HG03521 (cell line): Measurements from ENCODE around the gene GLCE.
"Not testable (repeated sequence)": the region's sequence is repeated elsewhere in the genome, so short reads cannot be mapped to it uniquely, and the experiment has no call there.

Source experiments
- ATAC-seq: cut with Tn5 transposase; IDR thresholded peaks from one replicate; pipeline ENCODE4 v1.9.1; 2021; ENCODE audit warnings: mild to moderate bottlenecking, moderate library complexity; ENCODE audit not compliant: unreplicated experiment

GLCE gene

DNA sequence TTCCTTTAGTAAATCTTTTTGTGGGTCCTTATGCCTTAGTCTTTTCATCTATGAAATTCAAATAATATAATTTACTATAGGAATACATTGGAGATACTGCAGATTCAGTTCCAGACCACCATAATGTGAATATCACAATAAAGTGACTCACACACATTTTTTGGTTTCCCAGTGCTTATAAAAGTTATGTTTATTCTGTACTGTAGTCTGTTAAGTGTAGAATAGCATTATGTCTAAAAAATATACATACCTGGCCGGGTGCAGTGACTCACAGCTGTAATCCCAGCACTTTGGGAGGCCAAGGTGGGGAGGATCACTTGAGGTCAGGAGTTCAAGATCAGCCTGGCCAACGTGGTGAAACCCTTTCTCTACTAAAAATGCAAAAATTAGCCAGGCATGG, 84.4 kb downstream of the GLCE start:
- ATAC-seq = no peak

DNA sequence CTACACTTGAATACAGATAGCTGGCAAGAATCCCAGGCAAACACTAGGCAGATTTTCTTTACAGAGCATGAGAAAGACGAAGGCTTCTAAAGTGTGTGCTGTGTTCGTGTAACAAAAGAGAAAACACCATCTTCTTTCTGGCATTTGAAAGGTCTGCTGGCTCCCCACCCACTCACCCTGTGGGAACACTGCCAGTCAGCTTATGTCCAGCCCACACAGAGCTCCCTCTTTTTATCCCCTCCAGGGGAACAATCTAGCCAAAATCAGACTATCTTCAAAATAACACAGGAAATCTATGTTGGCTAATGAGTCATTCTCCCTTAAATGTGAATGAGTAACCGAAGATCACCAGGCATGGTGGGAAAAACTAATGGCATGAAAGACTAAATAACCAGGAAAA, 92.7 kb downstream of the GLCE start:
- ATAC-seq = no peak

DNA sequence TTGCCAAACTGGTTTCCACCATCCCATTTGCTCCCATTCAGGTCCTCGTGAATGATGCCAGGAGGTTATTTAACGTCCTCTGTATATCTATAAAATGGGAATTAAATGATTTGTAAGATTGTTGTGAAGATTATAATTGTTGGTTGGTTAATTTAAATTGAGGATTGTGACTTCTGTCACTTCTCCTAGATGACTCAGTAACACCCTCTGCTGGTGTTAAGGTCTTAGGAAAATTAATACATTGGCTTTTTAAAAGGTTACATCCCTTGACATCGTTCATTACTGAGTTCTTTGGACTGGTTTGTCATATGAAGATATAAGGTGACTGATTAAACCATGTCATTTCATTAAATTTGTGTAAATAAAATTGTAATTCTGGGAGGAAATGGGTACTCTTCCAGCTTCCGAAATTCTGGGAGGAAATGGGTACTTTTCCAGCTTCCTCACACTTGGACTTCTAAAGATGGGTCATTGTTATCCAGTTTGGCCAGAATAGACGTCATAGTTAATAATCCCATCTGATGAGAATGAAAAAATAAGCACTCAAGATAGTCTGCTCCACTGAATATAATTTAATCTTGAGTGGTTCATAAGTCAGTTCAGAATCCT, 105.0 kb downstream of the GLCE start:
- no peak for ATAC-seq

DNA sequence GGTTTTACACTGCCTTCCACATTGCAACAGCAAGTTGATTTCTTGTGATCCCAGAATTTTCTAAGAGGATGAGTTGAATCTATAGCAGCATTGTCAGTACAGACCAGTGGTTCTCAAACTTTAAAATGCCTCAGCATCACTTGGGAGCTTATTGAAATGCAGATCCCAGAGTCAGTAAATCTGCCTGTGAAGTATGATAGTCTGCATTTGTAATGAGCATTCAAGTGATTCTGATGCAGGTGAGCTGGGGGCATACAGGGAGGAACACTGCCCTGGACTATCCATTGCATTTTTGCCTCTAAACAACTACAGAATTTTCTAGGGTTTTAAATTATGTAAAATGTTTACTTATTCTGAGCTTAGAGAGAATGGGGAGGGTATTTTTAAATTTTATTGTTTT, 110.8 kb downstream of the GLCE start:
- no peak for ATAC-seq

DNA sequence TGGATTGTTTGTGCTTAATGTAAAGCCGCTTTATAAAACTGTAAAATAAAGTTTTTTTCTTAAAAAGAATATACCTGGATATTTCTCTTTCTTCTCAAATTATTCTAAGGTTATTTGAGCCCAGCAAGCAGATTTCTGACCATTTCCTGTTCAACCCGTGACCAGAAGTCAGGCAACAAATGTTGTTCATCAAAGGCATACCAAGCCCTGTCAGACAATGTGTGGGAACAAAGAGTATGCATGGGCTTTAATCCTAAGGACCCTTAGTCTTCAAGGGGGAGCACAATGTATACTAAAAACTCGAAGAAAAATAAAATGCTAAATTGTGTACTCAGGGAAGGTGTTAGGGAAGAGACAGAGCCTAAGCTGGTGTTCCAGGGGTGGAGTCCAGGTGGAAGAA, 111.7 kb downstream of the GLCE start:
- ATAC-seq = no peak

DNA sequence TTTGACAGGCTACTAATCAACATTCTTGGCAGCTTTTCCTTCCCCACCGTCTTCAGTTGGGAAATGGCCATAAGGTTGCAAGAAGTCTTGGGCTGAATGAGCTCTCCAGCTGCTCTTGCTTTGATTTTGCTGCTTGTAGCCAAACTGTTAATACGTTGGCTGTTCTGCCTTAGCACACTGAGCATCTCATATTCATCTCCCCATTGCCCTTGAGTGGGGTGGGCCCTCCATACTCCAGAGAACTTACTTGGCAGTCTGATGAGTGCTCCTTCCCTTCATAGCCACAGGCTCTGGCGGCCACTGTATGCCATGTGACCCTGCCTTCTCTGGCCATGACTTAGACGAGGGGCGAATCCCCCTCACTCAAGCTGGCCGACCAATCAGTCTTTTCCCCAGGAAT, 112.5 kb downstream of the GLCE start:
- no peak for ATAC-seq

DNA sequence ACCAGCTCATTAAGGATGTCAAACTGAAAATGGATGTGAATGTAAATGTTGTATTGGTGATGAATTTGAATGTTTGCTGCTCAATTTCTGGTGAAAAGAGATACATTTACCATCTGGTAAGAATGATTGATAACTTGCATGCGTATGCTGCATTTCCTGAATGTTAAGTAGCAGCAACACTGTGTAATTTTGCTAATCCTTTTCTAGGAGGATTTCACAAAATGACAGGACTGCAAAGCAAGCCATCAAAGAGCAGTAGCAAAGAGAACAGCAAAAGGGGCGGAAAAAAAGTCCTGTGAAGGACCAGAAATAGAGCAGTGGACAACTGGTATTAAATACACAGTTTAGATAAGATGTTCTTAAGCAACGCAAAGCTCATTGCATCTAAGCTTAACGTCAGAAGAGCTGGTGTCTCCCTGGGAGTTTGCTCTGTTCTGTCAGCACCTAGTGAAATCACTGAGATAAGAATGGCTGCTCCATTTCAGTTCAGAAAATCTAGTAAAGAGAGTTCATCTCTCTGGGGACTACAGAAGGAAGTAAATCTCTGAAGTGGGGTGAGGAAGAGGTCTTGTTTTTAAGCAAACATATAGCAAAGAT, 114.7 kb downstream of the GLCE start:
- no peak for ATAC-seq

DNA sequence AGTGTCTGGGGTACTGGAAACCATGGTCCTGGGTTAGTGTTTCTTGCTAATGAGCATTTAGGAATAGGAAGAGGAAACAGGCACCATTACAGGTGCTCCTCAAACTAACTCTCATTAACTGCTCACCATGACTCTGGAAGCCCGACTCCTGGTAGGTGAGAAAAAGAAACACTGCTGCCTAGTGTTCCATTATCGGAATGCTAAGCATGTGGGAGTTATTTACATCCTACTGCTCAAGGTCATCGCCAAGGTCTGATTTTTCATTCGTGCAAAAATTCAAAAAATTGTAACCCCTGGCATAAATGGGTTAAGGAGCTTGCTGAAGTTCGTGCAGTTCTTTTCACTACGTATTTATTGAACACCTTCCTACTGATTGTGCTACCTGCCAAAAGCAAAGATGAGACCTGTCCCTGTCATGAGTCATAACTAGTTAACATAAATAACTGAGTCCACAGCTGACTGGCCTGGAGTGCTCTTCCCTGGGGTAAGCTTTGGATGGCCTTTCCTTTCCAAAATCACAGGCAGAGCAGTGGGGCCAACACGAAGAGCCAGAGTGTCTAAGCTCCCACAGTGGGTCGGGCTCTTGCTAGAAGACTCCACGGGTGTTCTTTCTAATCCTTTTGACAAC, 115.6 kb downstream of the GLCE start:
- no peak for ATAC-seq

DNA sequence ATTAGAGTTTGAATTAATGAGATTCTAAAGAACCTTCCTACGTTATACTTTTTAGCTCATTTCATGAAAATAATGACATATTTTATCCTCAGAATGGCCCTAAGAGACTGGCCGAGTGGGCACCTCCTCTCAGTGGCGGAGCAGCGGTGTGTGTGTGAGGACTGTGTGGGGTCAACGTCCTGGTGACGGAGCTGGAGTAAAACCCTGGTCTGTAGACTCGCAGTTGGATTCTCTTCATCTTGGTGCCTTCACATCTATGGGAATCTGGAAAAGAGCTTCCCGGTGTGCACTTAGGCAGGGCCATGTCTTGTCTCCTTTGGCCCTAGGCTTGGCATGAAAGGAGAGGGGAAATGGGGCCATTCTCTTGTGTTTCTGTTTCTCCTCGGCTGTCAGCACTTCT, 116.9 kb downstream of the GLCE start:
- ATAC-seq = no peak

DNA sequence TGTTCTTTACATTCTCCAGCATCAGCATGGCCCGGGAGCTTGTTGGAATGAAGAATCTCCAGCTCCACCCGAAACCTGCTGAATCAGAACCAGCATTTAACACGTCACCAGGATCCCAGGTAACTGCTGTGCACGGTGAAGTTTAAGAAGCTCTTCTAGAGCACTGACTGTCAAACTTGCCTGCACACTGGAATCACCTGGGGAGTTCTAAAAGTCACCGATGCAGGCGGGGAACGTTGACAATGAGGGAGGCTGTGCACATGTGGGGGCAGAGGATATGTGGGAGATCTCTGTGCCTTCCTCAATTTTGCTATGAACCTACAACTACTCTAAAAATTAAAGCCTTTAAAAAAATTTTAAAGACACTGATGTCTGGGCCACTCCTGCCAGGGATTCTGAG, 119.2 kb downstream of the GLCE start:
- no peak for ATAC-seq

DNA sequence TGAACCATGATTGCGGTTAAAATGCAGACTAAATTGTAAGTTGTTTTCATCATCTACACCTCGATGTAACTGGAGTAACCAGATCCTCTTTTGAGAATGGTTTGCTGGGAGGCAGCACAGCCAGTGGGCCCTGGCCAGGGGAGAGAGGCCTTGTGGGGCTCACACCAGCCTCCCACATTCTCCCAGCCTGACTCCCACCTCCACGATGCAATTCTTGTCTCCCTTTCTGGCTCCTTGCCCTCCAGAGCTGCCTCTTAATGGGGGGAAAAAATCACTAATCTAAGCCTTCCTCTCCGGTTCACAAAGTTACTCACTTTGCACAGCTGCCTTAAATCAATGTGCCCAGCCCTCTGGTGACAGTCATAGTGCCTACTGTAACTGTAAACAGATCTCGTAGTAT, 120.3 kb downstream of the GLCE start:
- no peak for ATAC-seq

DNA sequence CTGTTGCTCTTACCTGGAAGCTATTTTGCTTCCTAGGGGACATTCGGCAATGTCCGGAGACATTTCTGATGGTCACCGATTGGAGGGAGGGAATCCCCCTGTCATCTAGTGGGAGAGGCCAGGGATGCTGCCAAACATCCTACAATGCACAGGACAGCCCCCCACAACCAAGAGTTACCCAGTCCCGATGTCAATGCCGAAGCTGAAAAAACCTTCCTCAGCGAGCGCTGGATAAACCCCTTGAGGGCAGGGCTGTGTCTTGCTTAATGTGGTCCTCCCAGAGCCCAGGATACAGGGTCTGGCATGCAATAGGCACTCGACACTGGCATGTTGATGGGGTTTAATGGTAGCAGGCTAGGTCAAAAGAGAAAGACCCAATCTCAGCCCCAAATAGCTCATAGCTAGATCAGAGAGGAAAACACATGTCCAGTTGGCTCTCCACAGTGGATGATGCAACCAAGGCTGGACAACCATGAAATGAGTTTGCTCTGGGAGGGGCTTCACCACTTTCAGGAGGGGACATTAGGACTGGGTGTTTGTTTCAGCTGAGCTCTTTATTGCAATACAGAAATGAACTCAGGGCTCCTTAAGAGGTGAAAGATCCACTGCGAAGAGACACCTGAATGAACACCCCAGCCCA, 121.8 kb downstream of the GLCE start:
- no peak for ATAC-seq

DNA sequence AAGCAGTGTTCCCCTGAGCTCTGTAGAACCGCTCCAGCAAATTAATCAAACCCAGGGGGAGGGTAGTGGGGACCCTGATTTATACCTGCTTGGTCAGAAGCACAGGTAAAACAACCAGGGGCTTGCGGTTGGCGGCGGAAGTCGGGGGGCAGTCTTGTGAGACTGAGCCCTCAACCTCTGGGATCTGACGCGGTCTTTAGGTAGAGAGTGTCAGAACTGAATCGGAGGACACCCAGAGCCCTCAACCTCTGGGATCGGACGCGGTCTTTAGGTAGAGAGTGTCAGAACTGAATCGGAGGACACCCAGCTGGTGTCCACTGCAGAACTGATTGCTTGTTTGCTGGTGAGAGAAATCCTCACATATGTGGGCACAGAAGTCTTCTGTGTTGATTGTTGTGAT, 125.4 kb downstream of the GLCE start:
- ATAC-seq = no peak

DNA sequence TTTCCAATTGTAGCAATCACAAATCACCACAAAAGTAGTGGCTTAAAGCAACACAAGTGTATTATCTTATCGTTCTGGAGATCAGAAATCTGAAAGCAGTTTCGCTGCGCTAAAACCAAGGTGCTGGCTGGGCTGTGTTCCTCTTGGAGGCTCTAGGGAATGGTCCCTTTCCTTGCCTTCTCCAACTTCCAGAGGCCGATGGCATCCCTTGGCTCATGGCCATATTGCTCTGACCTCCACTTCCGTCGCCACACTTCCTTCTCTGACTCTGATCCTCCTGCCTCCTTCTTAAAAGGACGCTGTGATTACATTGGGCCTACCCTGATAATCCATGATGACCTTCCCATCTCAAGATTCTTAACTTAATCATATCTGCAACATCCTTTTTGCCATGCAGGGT, 127.6 kb downstream of the GLCE start:
- no peak for ATAC-seq

DNA sequence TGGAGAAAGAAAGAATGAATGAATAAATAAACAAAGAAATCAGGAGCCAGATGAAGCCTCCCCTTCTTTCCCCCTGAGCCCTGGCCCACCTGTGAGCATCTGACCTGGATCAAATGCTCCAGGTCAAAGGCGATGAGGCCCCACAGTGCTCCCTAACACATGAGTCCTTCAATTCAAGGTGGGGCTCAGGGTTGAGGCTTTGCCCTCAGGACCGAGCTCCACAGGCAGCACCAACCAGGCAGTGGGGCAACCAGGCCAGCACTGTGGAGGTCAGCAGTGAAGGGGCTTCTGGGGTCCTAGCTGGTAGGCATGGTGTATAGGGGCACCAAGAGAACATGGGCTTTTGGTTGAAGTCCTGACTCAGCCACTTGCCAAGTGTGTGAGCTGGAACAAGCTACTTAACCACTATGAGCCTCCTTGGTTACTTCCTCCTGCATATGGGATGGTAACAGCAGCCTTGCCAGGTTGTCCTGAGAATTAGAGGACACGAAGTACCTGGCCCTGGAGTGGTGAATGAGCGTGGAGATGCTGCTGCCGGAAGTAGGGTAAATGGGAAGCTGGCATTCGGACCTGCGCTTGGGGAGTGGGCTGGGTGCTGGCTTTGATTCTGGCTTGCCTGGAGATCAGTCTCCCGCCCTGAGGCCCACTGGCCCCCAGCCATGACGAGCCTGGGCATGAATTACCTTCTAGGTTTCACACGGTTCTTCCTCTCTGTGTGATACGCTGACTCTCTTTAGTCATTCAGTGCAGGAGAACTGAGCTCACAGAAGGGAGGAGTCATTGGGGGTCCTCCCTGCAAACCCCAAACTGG, 128.3 kb downstream of the GLCE start:
- no peak for ATAC-seq

DNA sequence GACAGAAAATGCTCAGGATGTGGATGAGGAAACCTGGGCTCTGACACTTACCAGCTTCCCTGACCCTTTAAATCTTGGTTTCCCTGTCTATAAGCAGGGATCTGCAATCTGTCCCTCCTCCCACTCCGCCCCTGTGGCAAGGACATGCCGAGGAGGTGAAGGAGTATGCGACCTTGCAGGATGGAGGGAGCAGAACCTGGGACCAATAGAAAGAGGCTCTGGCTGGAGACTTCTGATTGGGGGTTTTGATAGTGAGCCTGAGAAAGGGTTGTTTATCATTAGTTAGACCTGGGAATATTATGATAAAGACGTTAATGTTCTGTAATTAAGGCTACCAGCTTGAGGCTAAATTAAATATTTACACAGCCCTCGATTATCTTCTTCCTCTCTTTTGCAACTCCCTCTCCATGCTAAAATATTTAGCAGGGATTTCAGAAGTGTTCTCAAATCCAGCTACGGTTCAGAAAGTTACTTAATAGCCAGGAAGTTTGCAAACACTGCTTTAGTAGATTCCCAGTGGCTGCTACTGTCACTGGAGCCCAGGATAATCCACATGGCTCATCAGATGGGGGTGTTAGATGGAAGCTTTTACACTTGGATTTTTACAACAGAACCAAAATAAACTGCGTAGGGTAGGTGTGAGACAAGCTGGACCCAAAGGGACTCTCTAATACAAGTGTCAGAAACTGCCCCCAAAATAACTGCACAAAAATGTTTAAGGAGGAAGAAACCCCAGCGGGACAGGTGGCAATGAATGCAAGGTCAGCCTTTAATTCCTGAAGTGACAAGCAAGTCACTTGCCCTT, 129.1 kb downstream of the GLCE start:
- no peak for ATAC-seq

DNA sequence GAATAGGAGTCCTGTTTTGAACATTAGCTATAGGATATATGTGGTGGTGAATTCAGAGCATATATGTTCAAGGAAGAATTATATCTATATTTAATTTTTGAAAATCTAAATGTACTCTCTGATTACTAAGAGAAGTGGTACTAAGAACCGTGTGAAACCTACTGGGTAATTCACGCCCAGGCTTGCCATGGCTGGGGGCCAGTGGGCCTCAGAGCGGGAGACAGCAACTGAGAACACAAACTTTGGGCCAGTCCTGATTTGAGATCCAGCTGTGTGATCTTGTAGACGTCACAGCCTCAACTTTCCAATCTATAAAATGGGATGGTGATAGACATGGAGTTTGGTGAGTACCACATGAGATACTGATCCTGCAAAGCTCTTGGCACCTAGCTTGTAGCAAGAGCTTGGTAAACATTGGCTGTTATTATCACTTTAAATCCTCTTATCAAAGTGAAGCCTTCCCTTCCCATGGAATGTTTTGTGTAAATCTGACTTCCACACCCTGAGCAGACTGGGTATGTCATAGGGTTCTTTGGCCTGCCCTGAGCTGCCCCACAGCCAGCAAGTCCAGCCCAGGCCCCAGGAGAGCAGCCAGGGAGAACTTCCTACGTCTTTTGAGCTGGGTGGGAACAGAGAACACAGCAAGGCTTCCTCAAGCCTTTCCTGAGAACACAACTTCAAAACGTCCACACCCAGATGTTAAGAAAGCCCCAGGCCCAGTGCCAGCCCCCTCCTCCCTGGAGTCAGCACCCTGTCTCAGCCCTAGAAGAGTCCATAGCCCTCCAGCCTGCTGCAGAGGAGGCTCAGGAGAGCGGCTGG, 130.1 kb downstream of the GLCE start:
- ATAC-seq = no peak

DNA sequence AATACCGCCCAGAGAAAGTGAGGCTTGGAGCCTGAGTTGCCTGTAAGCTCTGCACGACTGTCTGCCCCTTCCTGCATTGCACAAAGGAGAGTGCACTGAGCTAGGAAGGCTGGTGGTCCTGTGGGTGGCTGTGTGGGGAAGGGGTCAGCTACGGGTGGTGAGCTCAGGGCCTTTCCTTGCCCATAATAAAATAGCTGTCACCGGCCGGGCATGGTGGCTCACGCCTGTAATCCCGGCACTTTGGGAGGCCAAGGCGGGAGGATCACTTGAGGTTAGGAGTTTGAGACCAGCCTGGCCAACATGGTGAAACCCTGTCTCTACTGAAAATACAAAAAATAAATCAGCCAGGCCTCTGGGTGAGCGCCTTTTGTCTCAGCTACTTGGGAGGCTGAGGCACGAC, 131.2 kb downstream of the GLCE start:
- ATAC-seq = not testable (repeated sequence)

DNA sequence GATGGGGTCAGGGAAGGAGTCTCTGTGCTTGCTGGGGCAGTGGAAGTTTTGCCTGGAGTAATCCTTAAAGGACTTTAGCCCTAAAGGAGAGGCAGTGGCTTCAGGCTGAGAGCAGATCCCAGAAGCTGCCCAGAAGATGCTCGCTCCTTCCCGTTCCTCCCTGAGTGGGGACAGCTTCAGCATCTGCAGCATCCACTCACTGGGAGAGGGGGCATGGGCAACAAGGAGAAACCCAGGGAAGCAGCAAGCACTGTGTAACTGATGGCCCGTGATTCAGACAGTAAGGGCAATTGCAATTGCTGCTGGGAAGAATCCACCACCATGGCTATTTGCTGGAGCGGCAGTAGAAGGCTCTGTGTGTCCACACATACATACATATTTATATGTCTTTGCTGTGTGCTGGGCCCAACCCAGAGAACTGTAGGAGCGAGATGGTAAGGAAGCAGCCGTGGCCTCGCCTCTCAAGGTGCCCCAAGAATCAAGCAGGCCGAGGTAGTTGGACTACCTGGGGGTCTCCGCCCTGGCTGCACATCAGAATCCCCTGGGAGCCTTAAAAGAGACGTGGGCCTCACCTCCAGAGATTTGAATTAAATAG, 132.5 kb downstream of the GLCE start:
- no peak for ATAC-seq
